HG03066 (cell line): ENCODE data around the gene CACNA1H.

Experiments used
- ATAC-seq: cut with Tn5 transposase; IDR thresholded peaks from one replicate; pipeline ENCODE4 v1.9.1; 2021; ENCODE audit warnings: low read depth; ENCODE audit not compliant: unreplicated experiment

CACNA1H gene

GRCh38 chr16:1121601-1122397 lies 31.1 kb upstream of the CACNA1H start:
- no peak for ATAC-seq

GRCh38 chr16:1122398-1122765 lies 30.5 kb upstream of the CACNA1H start:
- ATAC-seq, result no peak

- ATAC-seq, result no peak
These were observed 29.2 kb upstream of the CACNA1H start for GRCh38 chr16:1123525-1124230.

GRCh38 chr16:1124291-1124690 lies 28.6 kb upstream of the CACNA1H start:
- ATAC-seq, result no peak

- no peak for ATAC-seq
These were observed 28.1 kb upstream of the CACNA1H start for GRCh38 chr16:1124795-1125194.

- ATAC-seq, result no peak
These were observed 27.4 kb upstream of the CACNA1H start for GRCh38 chr16:1125471-1125870.

GRCh38 chr16:1126044-1126443 lies 26.9 kb upstream of the CACNA1H start:
- no peak for ATAC-seq

GRCh38 chr16:1126586-1126985 lies 26.3 kb upstream of the CACNA1H start:
- no peak for ATAC-seq

GRCh38 chr16:1127101-1127500 lies 25.8 kb upstream of the CACNA1H start:
- no peak for ATAC-seq

- ATAC-seq, result no peak
These were observed 24.8 kb upstream of the CACNA1H start for GRCh38 chr16:1127971-1128715.

- ATAC-seq, result no peak
These were observed 23.6 kb upstream of the CACNA1H start for GRCh38 chr16:1129106-1129960.

- ATAC-seq, result no peak
These were observed 22.5 kb upstream of the CACNA1H start for GRCh38 chr16:1130382-1130781.

- ATAC-seq, result no peak
These were observed 21.4 kb upstream of the CACNA1H start for GRCh38 chr16:1131378-1131994.

GRCh38 chr16:1132431-1132830 lies 20.5 kb upstream of the CACNA1H start:
- ATAC-seq, result no peak

- no peak for ATAC-seq
These were observed 19.6 kb upstream of the CACNA1H start for GRCh38 chr16:1133271-1133670.

- ATAC-seq, result no peak
These were observed 18.9 kb upstream of the CACNA1H start for GRCh38 chr16:1133810-1134520.

GRCh38 chr16:1134776-1135458 lies 18.0 kb upstream of the CACNA1H start:
- ATAC-seq, result no peak

- no peak for ATAC-seq
These were observed 17.5 kb upstream of the CACNA1H start for GRCh38 chr16:1135459-1135825.

GRCh38 chr16:1137604-1138003 lies 15.3 kb upstream of the CACNA1H start:
- no peak for ATAC-seq
